Gastrocnemius medialis (tissue), 4 donors: ENCODE data around the gene ALPP.
"Not testable (repeated sequence)": the region's sequence is repeated elsewhere in the genome, so short reads cannot be mapped to it uniquely, and the experiment has no call there.

Experiments
- POLR2A ChIP-seq, 2 donors: fragments of 450-650 bp; IDR thresholded peaks; one replicate each; pipeline ENCODE4 v1.6.1; 2017; ENCODE audit warnings: antibody characterized with exemption in 2 of 2, mild to moderate bottlenecking in 2 of 2, moderate library complexity in 2 of 2
- TF ChIP-seq, protein P1 (sequence below), 5 experiments: fragments of 450-650 bp in 3 of 5; fragments of 200-600 bp in 2 of 5; sonication (generic) in 2 of 5; IDR thresholded peaks in 4 of 5; conservative IDR thresholded peaks in 1 of 5; 1 replicate in 4 of 5; 2 replicates in 1 of 5; pipeline ENCODE4 v1.5.1; 2016 to 2019; ENCODE audit warnings: antibody characterized with exemption in 5 of 5, mild to moderate bottlenecking in 3 of 5, moderate library complexity in 3 of 5

DNA sequence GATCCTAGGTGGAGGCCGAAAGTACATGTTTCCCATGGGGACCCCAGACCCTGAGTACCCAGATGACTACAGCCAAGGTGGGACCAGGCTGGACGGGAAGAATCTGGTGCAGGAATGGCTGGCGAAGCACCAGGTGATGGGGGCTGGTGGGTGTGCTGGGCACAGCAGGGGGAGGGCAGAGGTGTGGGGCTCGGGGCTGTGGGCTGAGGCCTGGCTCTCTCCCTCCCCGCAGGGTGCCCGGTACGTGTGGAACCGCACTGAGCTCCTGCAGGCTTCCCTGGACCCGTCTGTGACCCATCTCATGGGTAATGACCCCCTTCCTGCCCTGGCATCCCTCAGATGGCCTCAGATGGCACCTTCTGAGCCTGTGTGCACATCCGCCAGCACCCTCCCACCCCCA, 29.7 kb downstream of the ALPP start:
- TF ChIP-seq, protein P1, sequence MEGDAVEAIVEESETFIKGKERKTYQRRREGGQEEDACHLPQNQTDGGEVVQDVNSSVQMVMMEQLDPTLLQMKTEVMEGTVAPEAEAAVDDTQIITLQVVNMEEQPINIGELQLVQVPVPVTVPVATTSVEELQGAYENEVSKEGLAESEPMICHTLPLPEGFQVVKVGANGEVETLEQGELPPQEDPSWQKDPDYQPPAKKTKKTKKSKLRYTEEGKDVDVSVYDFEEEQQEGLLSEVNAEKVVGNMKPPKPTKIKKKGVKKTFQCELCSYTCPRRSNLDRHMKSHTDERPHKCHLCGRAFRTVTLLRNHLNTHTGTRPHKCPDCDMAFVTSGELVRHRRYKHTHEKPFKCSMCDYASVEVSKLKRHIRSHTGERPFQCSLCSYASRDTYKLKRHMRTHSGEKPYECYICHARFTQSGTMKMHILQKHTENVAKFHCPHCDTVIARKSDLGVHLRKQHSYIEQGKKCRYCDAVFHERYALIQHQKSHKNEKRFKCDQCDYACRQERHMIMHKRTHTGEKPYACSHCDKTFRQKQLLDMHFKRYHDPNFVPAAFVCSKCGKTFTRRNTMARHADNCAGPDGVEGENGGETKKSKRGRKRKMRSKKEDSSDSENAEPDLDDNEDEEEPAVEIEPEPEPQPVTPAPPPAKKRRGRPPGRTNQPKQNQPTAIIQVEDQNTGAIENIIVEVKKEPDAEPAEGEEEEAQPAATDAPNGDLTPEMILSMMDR (IDR thresholded peaks at IDR 0.05 in 4 of 5, conservative IDR thresholded peaks at IDR 0.05 in 1 of 5) = not testable (repeated sequence)
- TF ChIP-seq POLR2A (IDR thresholded peaks at IDR 0.05) = not testable (repeated sequence)
